GM15510 (cell line): Measurements from ENCODE around the gene FARP1.

Source experiments
- POLR2A ChIP-seq: IDR thresholded peaks from 3 replicates; pipeline ENCODE4 v1.6.1; 2011; ENCODE audit warnings: borderline replicate concordance; ENCODE audit not compliant: insufficient read length; ENCODE audit errors: extremely low read depth

The FARP1 gene

GRCh38 chr13:98480915-98481877 is 338.3 kb downstream of the FARP1 start:
- TF ChIP-seq POLR2A, result no peak

- TF ChIP-seq POLR2A, result no peak
Measured at GRCh38 chr13:98482476-98483444, 339.9 kb downstream of the FARP1 start.

GRCh38 chr13:98483601-98484288 is 340.9 kb downstream of the FARP1 start:
- no peak for TF ChIP-seq POLR2A

- no peak for TF ChIP-seq POLR2A
Measured at GRCh38 chr13:98484289-98485219, 341.7 kb downstream of the FARP1 start.

DNA sequence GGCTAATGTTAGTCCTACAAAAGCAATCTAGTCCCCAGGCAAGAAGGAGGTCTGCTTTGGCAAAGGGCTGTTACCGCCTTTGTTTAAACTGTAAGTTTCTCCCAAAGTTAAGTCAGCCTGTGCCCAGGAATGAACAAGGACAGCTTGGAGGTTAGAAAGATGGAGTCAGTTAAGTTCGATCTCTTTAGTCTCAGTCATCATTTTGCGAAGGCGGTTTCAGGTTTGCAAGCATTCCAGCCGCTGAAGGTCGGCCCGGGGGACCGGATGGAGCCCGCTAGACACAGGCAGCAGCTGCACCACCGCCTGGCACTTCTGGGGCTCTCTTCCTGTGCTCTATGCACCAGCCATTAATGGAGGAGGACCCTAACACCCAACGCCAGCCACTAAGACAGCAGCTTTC is 342.7 kb downstream of the FARP1 start:
- TF ChIP-seq POLR2A, result no peak

DNA sequence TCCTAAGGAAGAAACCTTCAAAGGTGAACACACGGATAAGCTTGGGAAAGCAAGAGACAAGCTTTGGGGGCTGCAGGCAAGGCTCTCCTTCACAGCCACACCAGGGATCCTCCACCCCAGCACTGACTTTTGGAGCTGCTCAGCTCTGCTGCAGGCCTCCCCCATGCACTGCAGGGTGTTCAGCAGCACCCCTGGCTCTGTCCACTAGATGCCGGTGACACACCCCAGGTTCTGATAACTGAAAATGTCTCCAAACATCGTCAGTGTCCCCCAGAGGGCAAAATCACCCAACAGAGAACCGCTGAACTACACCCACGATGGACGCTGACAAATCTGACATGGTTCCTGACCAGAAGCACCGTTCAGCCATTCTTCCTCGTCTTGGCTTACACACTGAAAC is 343.5 kb downstream of the FARP1 start:
- no peak for TF ChIP-seq POLR2A

GRCh38 chr13:98487016-98487415 is 344.1 kb downstream of the FARP1 start:
- no peak for TF ChIP-seq POLR2A

- no peak for TF ChIP-seq POLR2A
Measured at GRCh38 chr13:98487522-98487921, 344.6 kb downstream of the FARP1 start.

GRCh38 chr13:98488736-98489135 is 345.8 kb downstream of the FARP1 start:
- TF ChIP-seq POLR2A, result no peak

- no peak for TF ChIP-seq POLR2A
Measured at GRCh38 chr13:98489446-98490194, 346.7 kb downstream of the FARP1 start.

GRCh38 chr13:98490195-98490836 is 347.4 kb downstream of the FARP1 start:
- no peak for TF ChIP-seq POLR2A

DNA sequence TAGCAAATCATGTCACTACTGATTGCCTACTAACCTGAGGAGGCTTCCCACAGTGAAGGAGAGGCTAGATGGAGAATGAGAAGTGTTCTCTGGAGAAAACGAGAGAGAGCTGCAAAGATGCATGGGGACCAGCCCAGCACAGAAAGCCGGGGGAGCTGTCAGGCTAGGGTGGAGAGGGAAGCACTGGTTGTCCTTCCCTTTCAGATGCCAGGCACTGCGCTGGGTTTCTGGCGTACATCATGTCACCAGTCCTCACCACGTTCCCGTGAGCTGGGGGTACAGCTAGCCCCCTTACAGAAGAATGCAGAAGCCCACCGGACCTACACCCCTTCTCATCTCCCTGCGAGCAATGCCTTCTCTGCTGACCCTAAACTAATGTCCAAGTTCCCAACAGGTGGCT is 348.0 kb downstream of the FARP1 start:
- TF ChIP-seq POLR2A, result no peak
